Uterus (tissue), 4 donors: ENCODE results near the gene ZNF860. TPM values are rescaled to one million over a fixed set of nuclear protein-coding genes. Genes with fewer than 3 reads are reported as not detected.
"Not testable (repeated sequence)": the region's sequence is repeated elsewhere in the genome, so short reads cannot be mapped to it uniquely, and the experiment has no call there.

Experiments used
- DNase-seq, 2 donors: peaks; one replicate each; pipeline ENCODE4 v3.0.0-alpha.2; 2019 to 2020
- H3K27ac ChIP-seq, 2 donors: fragments of 200-600 bp; sonication (generic); 1 replicate in 1 of 2; 2 replicates in 1 of 2; pipeline ENCODE4 v1.5.1; 2016 to 2018
- H3K27me3 ChIP-seq, 2 donors: fragments of 200-600 bp; sonication (generic); one replicate each; pipeline ENCODE4 v1.5.1; 2018 to 2019; ENCODE audit warnings: control low read depth in 1 of 2
- H3K36me3 ChIP-seq, 2 donors: fragments of 200-600 bp; sonication (generic); one replicate each; pipeline ENCODE4 v1.5.1; 2019; ENCODE audit warnings: control low read depth in 1 of 2
- H3K4me1 ChIP-seq, 2 donors: fragments of 200-600 bp; sonication (generic); one replicate each; pipeline ENCODE4 v1.5.1; 2018 to 2019; ENCODE audit warnings: control low read depth in 1 of 2
- H3K4me3 ChIP-seq, 2 donors: fragments of 200-600 bp; sonication (generic); 1 replicate in 1 of 2; 2 replicates in 1 of 2; pipeline ENCODE4 v1.5.1; 2018 to 2019; ENCODE audit warnings: mild to moderate bottlenecking in 1 of 2
- H3K9me3 ChIP-seq, 2 donors: fragments of 200-600 bp; sonication (generic); one replicate each; pipeline ENCODE4 v1.5.1; 2019; ENCODE audit warnings: control low read depth in 1 of 2
- POLR2A ChIP-seq, 2 donors: fragments of 450-650 bp; IDR thresholded peaks; one replicate each; pipeline ENCODE4 v1.6.1; 2016; ENCODE audit warnings: antibody characterized with exemption in 2 of 2, mild to moderate bottlenecking in 1 of 2, moderate library complexity in 1 of 2
- intact Hi-C: fragments of 100-400 bp; cut with DNase I; formaldehyde crosslinking; loops from one replicate; pipeline ENCODE4 v1.15.1; 2023; ENCODE audit warnings: low total_unique reads
- total RNA-seq, 4 donors: library from RNA; depleted of rRNA in 3 of 4; stranded (reverse); fragments of >200 nt in 3 of 4; gene quantifications; one replicate each; pipeline versions ENCODE4 v1.1.0 to v1.2.4, GENCODE V29; 2014 to 2023
- TF ChIP-seq, protein P1 (sequence below), 4 experiments: fragments of 200-600 bp in 2 of 4; fragments of 450-650 bp in 2 of 4; sonication (generic) in 2 of 4; IDR thresholded peaks; one replicate each; pipeline ENCODE4 v1.5.1; 2016 to 2019; ENCODE audit warnings: antibody characterized with exemption in 4 of 4, mild to moderate bottlenecking in 2 of 4, moderate library complexity in 1 of 4
- donor health status: DM: yes; HTN: yes; CAD: no.

Gene ZNF860
- total RNA-seq, 4 donors from 2014 or later = 0.26 to 2.8 (median 1.5) TPM

- Histone ChIP-seq H3K4me1 (no peaks in the 10 kb centered on the region), H3K27me3 (no peaks in the 10 kb centered on the region), H3K36me3 (no peaks in the 10 kb centered on the region), H3K4me3 (no peak overlapping the region), H3K27ac (no peak overlapping the region), H3K9me3 (peaks cover 0 to 4% of the 10 kb centered on the region in 2 donors)
- intact Hi-C loops = no loop called here
- no peak for TF ChIP-seq POLR2A (IDR thresholded peaks at IDR 0.05)
- TF ChIP-seq, protein P1, sequence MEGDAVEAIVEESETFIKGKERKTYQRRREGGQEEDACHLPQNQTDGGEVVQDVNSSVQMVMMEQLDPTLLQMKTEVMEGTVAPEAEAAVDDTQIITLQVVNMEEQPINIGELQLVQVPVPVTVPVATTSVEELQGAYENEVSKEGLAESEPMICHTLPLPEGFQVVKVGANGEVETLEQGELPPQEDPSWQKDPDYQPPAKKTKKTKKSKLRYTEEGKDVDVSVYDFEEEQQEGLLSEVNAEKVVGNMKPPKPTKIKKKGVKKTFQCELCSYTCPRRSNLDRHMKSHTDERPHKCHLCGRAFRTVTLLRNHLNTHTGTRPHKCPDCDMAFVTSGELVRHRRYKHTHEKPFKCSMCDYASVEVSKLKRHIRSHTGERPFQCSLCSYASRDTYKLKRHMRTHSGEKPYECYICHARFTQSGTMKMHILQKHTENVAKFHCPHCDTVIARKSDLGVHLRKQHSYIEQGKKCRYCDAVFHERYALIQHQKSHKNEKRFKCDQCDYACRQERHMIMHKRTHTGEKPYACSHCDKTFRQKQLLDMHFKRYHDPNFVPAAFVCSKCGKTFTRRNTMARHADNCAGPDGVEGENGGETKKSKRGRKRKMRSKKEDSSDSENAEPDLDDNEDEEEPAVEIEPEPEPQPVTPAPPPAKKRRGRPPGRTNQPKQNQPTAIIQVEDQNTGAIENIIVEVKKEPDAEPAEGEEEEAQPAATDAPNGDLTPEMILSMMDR (IDR thresholded peaks at IDR 0.05) = no peak
- no peak for DNase-seq
Measured at GRCh38 chr3:31993843-31994242, 12.3 kb downstream of the ZNF860 start.

GRCh38 chr3:31995026-31995425, 13.5 kb downstream of the ZNF860 start:
- H3K27me3 ChIP-seq, H3K27ac ChIP-seq, DNase-seq, H3K36me3 ChIP-seq, H3K4me1 ChIP-seq, intact Hi-C loops, H3K9me3 ChIP-seq, H3K4me3 ChIP-seq: not testable (repeated sequence)

DNA sequence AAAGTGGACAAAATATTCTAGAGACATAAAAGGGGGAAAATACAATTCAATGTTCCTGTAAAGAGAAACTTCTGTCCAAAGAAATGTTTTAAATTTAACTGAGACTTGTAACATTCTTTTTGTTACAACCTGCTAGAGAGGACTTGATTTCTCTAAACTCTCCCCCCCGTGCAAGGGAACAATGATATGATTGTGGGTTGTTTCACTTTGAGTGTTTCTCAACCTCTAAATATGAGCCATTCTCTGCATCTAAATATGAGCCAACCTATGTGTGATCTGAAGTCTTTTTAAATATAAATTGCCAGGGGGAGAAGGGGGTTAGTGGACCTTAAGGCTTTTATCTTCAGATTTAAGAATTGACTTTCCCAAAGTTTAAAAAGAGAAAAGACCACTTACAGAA, 14.6 kb downstream of the ZNF860 start:
- no peaks in the 10 kb centered on the region for H3K27me3 ChIP-seq
- no peak for TF ChIP-seq POLR2A (IDR thresholded peaks at IDR 0.05)
- TF ChIP-seq, protein P1 (IDR thresholded peaks at IDR 0.05) = no peak
- no peaks in the 10 kb centered on the region for H3K4me1 ChIP-seq
- no peaks in the 10 kb centered on the region for H3K9me3 ChIP-seq
- H3K4me3 ChIP-seq = no peak overlapping the region
- no peaks in the 10 kb centered on the region for H3K36me3 ChIP-seq
- DNase-seq = no peak
- no peak overlapping the region for H3K27ac ChIP-seq
- intact Hi-C loops = no loop called here

DNA sequence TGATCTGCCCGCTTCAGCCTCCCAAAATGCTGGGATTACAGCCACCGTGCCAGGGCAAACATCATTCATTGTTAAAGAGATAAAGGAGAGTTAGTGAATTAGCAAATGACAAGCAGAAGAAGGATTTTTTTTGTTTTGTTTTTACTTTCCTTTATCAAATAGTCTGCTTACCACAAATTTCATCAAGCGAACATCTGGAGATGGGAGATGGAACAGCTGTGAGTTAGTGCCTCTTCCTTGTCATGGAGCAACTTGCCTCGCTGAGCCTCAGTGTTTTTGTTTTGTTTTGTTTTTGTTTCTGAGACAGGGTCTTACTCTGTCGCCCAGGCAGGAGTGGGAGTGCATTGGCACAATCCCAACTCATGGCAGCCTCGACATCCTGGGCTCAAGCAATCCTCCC, 15.9 kb downstream of the ZNF860 start:
- Histone ChIP-seq H3K27ac (no peak overlapping the region), H3K27me3 (no peaks in the 10 kb centered on the region), H3K4me3 (no peak overlapping the region), H3K9me3 (no peaks in the 10 kb centered on the region), H3K4me1 (no peaks in the 10 kb centered on the region), H3K36me3 (no peaks in the 10 kb centered on the region)
- DNase-seq = no peak
- intact Hi-C loops = no loop called here
- TF ChIP-seq, protein P1 (IDR thresholded peaks at IDR 0.05) = no peak
- TF ChIP-seq POLR2A (IDR thresholded peaks at IDR 0.05) = no peak

DNA sequence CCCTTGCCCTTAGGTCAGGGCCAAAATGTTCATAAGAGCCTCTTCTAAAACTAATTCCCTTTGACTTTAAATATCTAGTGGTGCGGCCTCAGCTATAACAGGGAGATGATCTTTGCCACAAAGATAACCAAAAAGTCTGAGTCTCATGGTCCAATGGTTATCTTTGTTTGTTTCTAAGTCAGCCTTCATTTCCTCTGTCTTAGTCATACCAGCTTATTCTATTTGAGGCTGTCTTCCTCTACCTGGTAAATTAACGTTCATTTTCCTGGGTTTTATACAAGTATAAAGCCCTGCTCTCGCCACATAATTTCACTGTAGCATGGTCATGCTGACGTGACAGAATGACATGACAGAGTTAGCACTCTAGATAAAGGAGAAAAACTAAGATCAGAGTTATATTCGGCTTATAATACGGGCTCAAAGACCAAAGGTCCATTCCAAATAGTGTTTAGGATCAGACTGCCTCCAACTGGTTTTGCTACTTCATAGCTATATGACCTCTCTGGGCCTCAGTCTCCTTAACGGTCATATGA, 18.4 kb downstream of the ZNF860 start:
- intact Hi-C loops = no loop called here
- no peaks in the 10 kb centered on the region for H3K27me3 ChIP-seq
- no peaks in the 10 kb centered on the region for H3K4me1 ChIP-seq
- no peaks in the 10 kb centered on the region for H3K36me3 ChIP-seq
- H3K4me3 ChIP-seq = no peak overlapping the region
- no peak for DNase-seq
- TF ChIP-seq POLR2A (IDR thresholded peaks at IDR 0.05) = no peak
- TF ChIP-seq, protein P1 (IDR thresholded peaks at IDR 0.05) = no peak
- H3K9me3 ChIP-seq = no peaks in the 10 kb centered on the region
- H3K27ac ChIP-seq = no peak overlapping the region

GRCh38 chr3:32000877-32001276, 19.3 kb downstream of the ZNF860 start:
- intact Hi-C loops = no loop called here
- no peak for DNase-seq
- TF ChIP-seq, protein P1 (IDR thresholded peaks at IDR 0.05) = no peak
- TF ChIP-seq POLR2A (IDR thresholded peaks at IDR 0.05) = no peak
- no peaks in the 10 kb centered on the region for H3K36me3 ChIP-seq
- no peaks in the 10 kb centered on the region for H3K4me1 ChIP-seq
- no peak overlapping the region for H3K4me3 ChIP-seq
- no peaks in the 10 kb centered on the region for H3K9me3 ChIP-seq
- H3K27me3 ChIP-seq = no peaks in the 10 kb centered on the region
- H3K27ac ChIP-seq = no peak overlapping the region
